ENCODE data around the gene TECRL.

- no peak for TF ChIP-seq CTCF (IDR thresholded peaks at IDR 0.05; ENCODE audit: low read depth, low read length)
- TF ChIP-seq EZH2phosphoT487 (IDR thresholded peaks at IDR 0.05; ENCODE audit: low read depth) = no peak
These were observed 24.7 kb downstream of the TECRL start for GRCh38 chr4:64384237-64385203.
